Ovary (tissue), 9 donors: ENCODE measurements around the gene NPAS3. TPM values are rescaled to one million over a fixed set of nuclear protein-coding genes. Genes with fewer than 3 reads are reported as not detected.

ENCODE experiments used
- DNase-seq, 5 donors: peaks; one replicate each; pipeline ENCODE4 v3.0.0-alpha.2; 2019 to 2020
- H3K27ac ChIP-seq, 2 donors: fragments of 200-600 bp; one replicate each; pipeline versions ENCODE4 v1.5.1 to v1.8.0; 2019 to 2022
- H3K27me3 ChIP-seq: fragments of 200-600 bp; one replicate; pipeline ENCODE4 v1.8.0; 2022
- H3K36me3 ChIP-seq: fragments of 200-600 bp; sonication (generic); one replicate; pipeline ENCODE4 v1.5.1; 2019
- H3K4me1 ChIP-seq: one replicate; pipeline ENCODE4 v1.8.1; 2013; ENCODE audit warnings: mild to moderate bottlenecking, moderate library complexity; ENCODE audit not compliant: insufficient read depth
- H3K4me3 ChIP-seq: fragments of 200-600 bp; sonication (generic); one replicate; pipeline ENCODE4 v1.5.1; 2017
- H3K9me3 ChIP-seq, 2 donors: fragments of 200-600 bp in 1 of 2; sonication (generic) in 1 of 2; one replicate each; pipeline versions ENCODE4 v1.5.1 to v1.8.1; 2013 to 2019; ENCODE audit warnings: mild to moderate bottlenecking in 1 of 2, moderate library complexity in 1 of 2
- EP300 ChIP-seq: sonication (generic); formaldehyde crosslinking; IDR thresholded peaks from one replicate; pipeline ENCODE4 v1.6.1; 2017; ENCODE audit warnings: antibody characterized with exemption
- POLR2A ChIP-seq: fragments of 450-650 bp; IDR thresholded peaks from one replicate; pipeline ENCODE4 v1.6.1; 2017; ENCODE audit warnings: antibody characterized with exemption, mild to moderate bottlenecking, moderate library complexity
- WGBS, 3 donors: extraction: QIAGEN DNeasy Blood & Tissue Kit in 1 of 3; methylation state at CpG; one replicate each; pipeline versions ENCODE4 v1.1.5 to v1.1.7; 2013 to 2017; 5-methylcytosine and 5-hydroxymethylcytosine counted together
- intact Hi-C, 4 donors: fragments of 100-400 bp; cut with DNase I; formaldehyde crosslinking; loops; one replicate each; pipeline versions ENCODE4 v1.11.0 to v1.15.1; 2022 to 2023
- polyA plus RNA-seq, 2 donors: library from polyadenylated mRNA; stranded (reverse); fragments of 200-250 nt in 1 of 2; fragments of 350-450 nt in 1 of 2; fragmentation: Illumina TruSeq in 1 of 2; extraction: RNeasy Lipid Tissue Mini Kit (QIAGEN cat#74804) in 1 of 2; gene quantifications; one replicate each; pipeline ENCODE4 v1.2.3, GENCODE V29; 2013 to 2014
- total RNA-seq, 7 donors: library from RNA; depleted of rRNA in 2 of 7; stranded (reverse); fragments of >200 nt in 2 of 7; fragmentation: NEBNext Ultra II Directional in 3 of 7; extraction: Animal tissue kit (Norgen Biotek cat#: 25700) in 3 of 7; gene quantifications; one replicate each; pipeline versions ENCODE4 v1.1.0 to v1.2.4, GENCODE V29; 2016 to 2023
- TF ChIP-seq, protein P1 (sequence below), 3 donors: fragments of 450-650 bp in 2 of 3; fragments of 200-600 bp in 1 of 3; IDR thresholded peaks; one replicate each; pipeline versions ENCODE4 v1.5.1 to v1.8.0; 2016 to 2022; ENCODE audit warnings: antibody characterized with exemption in 3 of 3, mild to moderate bottlenecking in 1 of 3
- donor health status: DM: no; HTN: no; CAD: no; lungs with moderate emphysema.
- donor health status: DM: no; HTN: no; CAD: no.
- donor health status: Bipolar disorder and iron deficiency.
- donor health status: DM: yes; HTN: yes; CAD: no.
- donor health status: DM: no; HTN: no; CAD: no.
- donor health status: DM: yes; HTN: yes; CAD: no.

NPAS3 gene
- total and polyA plus RNA-seq, 9 donors, result 1.9 to 15.4 (median 11.4) TPM

- intact Hi-C loops, result no loop called here
- 87 to 93% (median 87%) methylated on average over 4 of the region's 4 CpGs for whole genome bisulfite sequencing, 3 donors
- no peaks in the 10 kb centered on the region for H3K4me1 ChIP-seq
- TF ChIP-seq, protein P1, sequence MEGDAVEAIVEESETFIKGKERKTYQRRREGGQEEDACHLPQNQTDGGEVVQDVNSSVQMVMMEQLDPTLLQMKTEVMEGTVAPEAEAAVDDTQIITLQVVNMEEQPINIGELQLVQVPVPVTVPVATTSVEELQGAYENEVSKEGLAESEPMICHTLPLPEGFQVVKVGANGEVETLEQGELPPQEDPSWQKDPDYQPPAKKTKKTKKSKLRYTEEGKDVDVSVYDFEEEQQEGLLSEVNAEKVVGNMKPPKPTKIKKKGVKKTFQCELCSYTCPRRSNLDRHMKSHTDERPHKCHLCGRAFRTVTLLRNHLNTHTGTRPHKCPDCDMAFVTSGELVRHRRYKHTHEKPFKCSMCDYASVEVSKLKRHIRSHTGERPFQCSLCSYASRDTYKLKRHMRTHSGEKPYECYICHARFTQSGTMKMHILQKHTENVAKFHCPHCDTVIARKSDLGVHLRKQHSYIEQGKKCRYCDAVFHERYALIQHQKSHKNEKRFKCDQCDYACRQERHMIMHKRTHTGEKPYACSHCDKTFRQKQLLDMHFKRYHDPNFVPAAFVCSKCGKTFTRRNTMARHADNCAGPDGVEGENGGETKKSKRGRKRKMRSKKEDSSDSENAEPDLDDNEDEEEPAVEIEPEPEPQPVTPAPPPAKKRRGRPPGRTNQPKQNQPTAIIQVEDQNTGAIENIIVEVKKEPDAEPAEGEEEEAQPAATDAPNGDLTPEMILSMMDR (IDR thresholded peaks at IDR 0.05), result no peak
- H3K27me3 ChIP-seq, result no peaks in the 10 kb centered on the region
- no peak overlapping the region for H3K27ac ChIP-seq
- H3K36me3 ChIP-seq, result no peaks in the 10 kb centered on the region
- H3K9me3 ChIP-seq, result no peaks in the 10 kb centered on the region
- no peak for DNase-seq
- no peak overlapping the region for H3K4me3 ChIP-seq
Measured at GRCh38 chr14:33467971-33468370, 529.3 kb downstream of the NPAS3 start.

DNA sequence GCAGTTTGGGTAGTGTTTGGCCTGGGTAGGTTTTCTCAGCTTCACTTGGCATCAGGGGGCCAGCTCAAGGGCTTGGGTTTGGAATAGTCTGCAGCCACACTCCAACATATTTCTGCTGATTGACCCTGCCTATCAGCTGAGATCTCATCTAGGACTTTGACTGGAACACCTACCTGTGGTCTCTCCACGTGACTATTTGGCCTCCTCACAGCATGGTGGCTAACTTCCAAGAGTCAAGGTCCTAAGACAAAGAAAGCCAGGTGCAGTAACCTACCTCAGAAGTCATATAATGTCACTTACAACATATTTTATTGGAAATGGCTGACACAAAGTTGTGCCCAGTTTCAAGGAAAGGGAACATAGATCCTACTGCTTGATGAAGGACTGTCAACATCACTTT, 531.2 kb downstream of the NPAS3 start:
- no peak overlapping the region for H3K27ac ChIP-seq
- WGBS, 3 donors, result 76 to 82% (median 77%) methylated on average over 1 of the region's 1 CpG
- intact Hi-C loops, result no loop called here
- H3K27me3 ChIP-seq, result no peaks in the 10 kb centered on the region
- H3K36me3 ChIP-seq, result no peaks in the 10 kb centered on the region
- DNase-seq, result no peak
- H3K4me1 ChIP-seq, result no peaks in the 10 kb centered on the region
- no peaks in the 10 kb centered on the region for H3K9me3 ChIP-seq
- TF ChIP-seq POLR2A (no peak), EP300 (no peak)
- TF ChIP-seq, protein P1 (IDR thresholded peaks at IDR 0.05), result no peak
- no peak overlapping the region for H3K4me3 ChIP-seq

DNA sequence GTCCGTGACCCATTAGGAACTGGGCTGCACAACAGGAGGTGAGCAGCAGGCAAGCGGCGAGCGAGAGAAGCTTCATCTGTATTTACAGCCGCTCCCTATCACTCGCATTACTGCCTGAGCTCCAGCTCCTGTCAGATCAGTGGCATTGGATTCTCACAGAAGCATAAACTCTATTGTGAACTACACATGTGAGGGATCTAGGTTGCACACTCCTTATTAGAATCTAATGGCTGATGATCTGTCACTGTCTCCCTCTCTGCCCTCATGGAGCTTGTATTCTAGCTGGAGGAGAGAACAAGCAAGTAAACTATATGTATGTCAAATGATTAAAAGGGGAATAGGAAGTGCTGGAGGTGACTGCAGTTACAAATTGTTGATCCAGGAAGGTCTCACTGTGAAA, 533.1 kb downstream of the NPAS3 start:
- Histone ChIP-seq H3K27me3 (no peaks in the 10 kb centered on the region), H3K36me3 (no peaks in the 10 kb centered on the region), H3K4me3 (no peak overlapping the region), H3K4me1 (no peaks in the 10 kb centered on the region), H3K9me3 (no peaks in the 10 kb centered on the region), H3K27ac (no peak overlapping the region)
- 98 to 99% (median 99%) methylated on average over 6 of the region's 6 CpGs for WGBS, 3 donors
- TF ChIP-seq POLR2A (no peak), EP300 (no peak)
- TF ChIP-seq, protein P1 (IDR thresholded peaks at IDR 0.05), result no peak
- DNase-seq, result no peak
- intact Hi-C loops, result no loop called here

- Histone ChIP-seq H3K27me3 (no peaks in the 10 kb centered on the region), H3K9me3 (no peaks in the 10 kb centered on the region), H3K27ac (no peak overlapping the region), H3K36me3 (no peaks in the 10 kb centered on the region), H3K4me1 (peaks cover 7% of the 10 kb centered on the region), H3K4me3 (no peak overlapping the region)
- WGBS, 3 donors, result 78 to 87% (median 78%) methylated on average over 4 of the region's 4 CpGs
- DNase-seq, result no peak
- intact Hi-C loops, result no loop called here
- TF ChIP-seq EP300 (no peak), POLR2A (no peak)
Measured at GRCh38 chr14:33475623-33476022, 536.9 kb downstream of the NPAS3 start.

GRCh38 chr14:33477797-33478196, 539.1 kb downstream of the NPAS3 start:
- TF ChIP-seq, protein P1 (IDR thresholded peaks at IDR 0.05), result no peak
- TF ChIP-seq EP300, result no peak
- TF ChIP-seq POLR2A, result no peak
- no peaks in the 10 kb centered on the region for H3K27me3 ChIP-seq
- no peak for DNase-seq
- intact Hi-C loops, result no loop called here
- no peaks in the 10 kb centered on the region for H3K9me3 ChIP-seq
- no peaks in the 10 kb centered on the region for H3K36me3 ChIP-seq
- 18 to 23% (median 21%) methylated on average over 3 of the region's 3 CpGs for WGBS, 3 donors
- H3K4me3 ChIP-seq, result no peak overlapping the region
- H3K4me1 ChIP-seq, result peaks cover 7% of the 10 kb centered on the region
- H3K27ac ChIP-seq, result no peak overlapping the region
